Neural cell (in vitro differentiated cells): ENCODE results near the gene SFXN4.

Experiments
- EP300 ChIP-seq: fragments of 450-650 bp; conservative IDR thresholded peaks from 2 replicates; pipeline ENCODE4 v1.6.1; 2014; ENCODE audit warnings: antibody characterized with exemption, mild to moderate bottlenecking, moderate library complexity; ENCODE audit not compliant: poor library complexity, severe bottlenecking
- EZH2 ChIP-seq: fragments of 200-600, 300-800 bp; shearing (Covaris generic), sonication (generic); IDR thresholded peaks from 2 replicates; pipeline ENCODE4 v1.6.1; 2014; ENCODE audit warnings: antibody characterized with exemption, low read length, borderline replicate concordance, mild to moderate bottlenecking; ENCODE audit not compliant: insufficient read depth, poor library complexity, severe bottlenecking
- POLR2AphosphoS5 ChIP-seq: IDR thresholded peaks from 2 replicates; pipeline ENCODE4 v1.6.1; 2012
- RAD21 ChIP-seq: fragments of 450-650 bp; conservative IDR thresholded peaks from 2 replicates; pipeline ENCODE4 v1.6.1; 2014; ENCODE audit warnings: antibody characterized with exemption, mild to moderate bottlenecking, moderate library complexity
- SMC3 ChIP-seq: fragments of 450-650 bp; conservative IDR thresholded peaks from 2 replicates; pipeline ENCODE4 v1.6.1; 2014; ENCODE audit warnings: antibody characterized with exemption, mild to moderate bottlenecking, moderate library complexity; ENCODE audit not compliant: poor library complexity
- TF ChIP-seq, protein P1 (sequence below): fragments of 450-650 bp; IDR thresholded peaks from 2 replicates; pipeline ENCODE4 v1.5.1; 2014; ENCODE audit warnings: antibody characterized with exemption, mild to moderate bottlenecking, moderate library complexity; ENCODE audit not compliant: poor library complexity, severe bottlenecking
- TF ChIP-seq, protein P2 (sequence below): IDR thresholded peaks from 2 replicates; pipeline ENCODE4 v1.6.1; 2012; ENCODE audit warnings: borderline replicate concordance

DNA sequence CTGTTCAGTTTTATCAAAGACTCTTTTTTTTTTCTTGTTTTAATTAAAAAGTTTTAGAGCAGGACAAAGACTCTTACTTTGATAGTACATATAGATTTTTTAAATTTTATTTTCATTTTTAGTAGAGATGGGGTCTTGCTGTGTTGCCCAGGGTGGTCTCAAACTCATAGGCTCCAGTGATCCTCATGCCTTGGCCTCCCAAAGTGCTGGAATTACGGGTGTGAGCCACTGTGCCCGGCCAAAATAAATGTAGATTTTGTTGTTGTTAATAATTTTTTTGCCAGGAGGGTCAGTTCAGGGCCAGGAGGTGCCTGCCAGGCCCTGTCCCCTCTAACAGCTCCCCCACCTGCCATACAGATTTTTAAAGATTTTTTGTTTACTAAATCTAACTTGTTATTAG is 44.6 kb downstream of the SFXN4 start:
- TF ChIP-seq, protein P1, sequence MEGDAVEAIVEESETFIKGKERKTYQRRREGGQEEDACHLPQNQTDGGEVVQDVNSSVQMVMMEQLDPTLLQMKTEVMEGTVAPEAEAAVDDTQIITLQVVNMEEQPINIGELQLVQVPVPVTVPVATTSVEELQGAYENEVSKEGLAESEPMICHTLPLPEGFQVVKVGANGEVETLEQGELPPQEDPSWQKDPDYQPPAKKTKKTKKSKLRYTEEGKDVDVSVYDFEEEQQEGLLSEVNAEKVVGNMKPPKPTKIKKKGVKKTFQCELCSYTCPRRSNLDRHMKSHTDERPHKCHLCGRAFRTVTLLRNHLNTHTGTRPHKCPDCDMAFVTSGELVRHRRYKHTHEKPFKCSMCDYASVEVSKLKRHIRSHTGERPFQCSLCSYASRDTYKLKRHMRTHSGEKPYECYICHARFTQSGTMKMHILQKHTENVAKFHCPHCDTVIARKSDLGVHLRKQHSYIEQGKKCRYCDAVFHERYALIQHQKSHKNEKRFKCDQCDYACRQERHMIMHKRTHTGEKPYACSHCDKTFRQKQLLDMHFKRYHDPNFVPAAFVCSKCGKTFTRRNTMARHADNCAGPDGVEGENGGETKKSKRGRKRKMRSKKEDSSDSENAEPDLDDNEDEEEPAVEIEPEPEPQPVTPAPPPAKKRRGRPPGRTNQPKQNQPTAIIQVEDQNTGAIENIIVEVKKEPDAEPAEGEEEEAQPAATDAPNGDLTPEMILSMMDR, result no peak
- no peak for TF ChIP-seq RAD21
- no peak for TF ChIP-seq EP300
- no peak for TF ChIP-seq POLR2AphosphoS5
- no peak for TF ChIP-seq SMC3
- TF ChIP-seq EZH2, result no peak
- TF ChIP-seq, protein P2, sequence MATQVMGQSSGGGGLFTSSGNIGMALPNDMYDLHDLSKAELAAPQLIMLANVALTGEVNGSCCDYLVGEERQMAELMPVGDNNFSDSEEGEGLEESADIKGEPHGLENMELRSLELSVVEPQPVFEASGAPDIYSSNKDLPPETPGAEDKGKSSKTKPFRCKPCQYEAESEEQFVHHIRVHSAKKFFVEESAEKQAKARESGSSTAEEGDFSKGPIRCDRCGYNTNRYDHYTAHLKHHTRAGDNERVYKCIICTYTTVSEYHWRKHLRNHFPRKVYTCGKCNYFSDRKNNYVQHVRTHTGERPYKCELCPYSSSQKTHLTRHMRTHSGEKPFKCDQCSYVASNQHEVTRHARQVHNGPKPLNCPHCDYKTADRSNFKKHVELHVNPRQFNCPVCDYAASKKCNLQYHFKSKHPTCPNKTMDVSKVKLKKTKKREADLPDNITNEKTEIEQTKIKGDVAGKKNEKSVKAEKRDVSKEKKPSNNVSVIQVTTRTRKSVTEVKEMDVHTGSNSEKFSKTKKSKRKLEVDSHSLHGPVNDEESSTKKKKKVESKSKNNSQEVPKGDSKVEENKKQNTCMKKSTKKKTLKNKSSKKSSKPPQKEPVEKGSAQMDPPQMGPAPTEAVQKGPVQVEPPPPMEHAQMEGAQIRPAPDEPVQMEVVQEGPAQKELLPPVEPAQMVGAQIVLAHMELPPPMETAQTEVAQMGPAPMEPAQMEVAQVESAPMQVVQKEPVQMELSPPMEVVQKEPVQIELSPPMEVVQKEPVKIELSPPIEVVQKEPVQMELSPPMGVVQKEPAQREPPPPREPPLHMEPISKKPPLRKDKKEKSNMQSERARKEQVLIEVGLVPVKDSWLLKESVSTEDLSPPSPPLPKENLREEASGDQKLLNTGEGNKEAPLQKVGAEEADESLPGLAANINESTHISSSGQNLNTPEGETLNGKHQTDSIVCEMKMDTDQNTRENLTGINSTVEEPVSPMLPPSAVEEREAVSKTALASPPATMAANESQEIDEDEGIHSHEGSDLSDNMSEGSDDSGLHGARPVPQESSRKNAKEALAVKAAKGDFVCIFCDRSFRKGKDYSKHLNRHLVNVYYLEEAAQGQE, result no peak
